Vagina (tissue), 2 donors: ENCODE data around the gene INPP5J. TPM values are rescaled to one million over a fixed set of nuclear protein-coding genes. Genes with fewer than 3 reads are reported as not detected.

ENCODE experiments used
- DNase-seq, 2 donors: peaks; one replicate each; pipeline ENCODE4 v3.0.0-alpha.2; 2017; ENCODE audit errors: extremely low spot score in 2 of 2
- H3K27ac ChIP-seq: fragments of 200-600 bp; sonication (generic); one replicate; pipeline ENCODE4 v1.5.1; 2019
- H3K27me3 ChIP-seq: fragments of 200-600 bp; sonication (generic); one replicate; pipeline ENCODE4 v1.5.1; 2019
- H3K36me3 ChIP-seq, 2 donors: fragments of 200-600 bp; sonication (generic); one replicate each; pipeline ENCODE4 v1.5.1; 2017 to 2019
- H3K4me1 ChIP-seq: fragments of 200-600 bp; sonication (generic); one replicate; pipeline ENCODE4 v1.5.1; 2019
- H3K4me3 ChIP-seq, 2 donors: fragments of 200-600 bp; sonication (generic); 1 replicate in 1 of 2; 2 replicates in 1 of 2; pipeline ENCODE4 v1.5.1; 2016 to 2019
- H3K9me3 ChIP-seq: fragments of 200-600 bp; sonication (generic); one replicate; pipeline ENCODE4 v1.5.1; 2019
- CTCF ChIP-seq, 3 experiments: fragments of 450-650 bp in 2 of 3; fragments of 200-600 bp in 1 of 3; sonication (generic) in 1 of 3; IDR thresholded peaks; one replicate each; pipeline ENCODE4 v1.5.1; 2017 to 2019; ENCODE audit warnings: antibody characterized with exemption in 3 of 3, mild to moderate bottlenecking in 2 of 3, moderate library complexity in 2 of 3
- POLR2A ChIP-seq, 2 donors: fragments of 450-650 bp; IDR thresholded peaks; one replicate each; pipeline ENCODE4 v1.6.1; 2017; ENCODE audit warnings: antibody characterized with exemption in 2 of 2, mild to moderate bottlenecking in 2 of 2, moderate library complexity in 2 of 2
- POLR2AphosphoS5 ChIP-seq, 2 donors: sonication (generic); formaldehyde crosslinking; IDR thresholded peaks; one replicate each; pipeline ENCODE4 v1.9.0; 2017; ENCODE audit warnings: antibody characterized with exemption in 2 of 2, mild to moderate bottlenecking in 2 of 2, low read depth in 1 of 2; ENCODE audit not compliant: insufficient read depth in 1 of 2
- intact Hi-C: fragments of 100-400 bp; cut with DNase I; formaldehyde crosslinking; loops from one replicate; pipeline ENCODE4 v1.15.1; 2023
- total RNA-seq: library from RNA; depleted of rRNA; stranded (reverse); fragments of >200 nt; gene quantifications from one replicate; pipeline ENCODE4 v1.2.3, GENCODE V29; 2016

INPP5J gene
- total RNA-seq, 1 donor from 2014 or later, result 5.9 TPM

GRCh38 chr22:31126128-31126868 is 3.5 kb downstream of the INPP5J start:
- Histone ChIP-seq H3K4me1 (peaks cover 14% of the 10 kb centered on the region), H3K9me3 (no peaks in the 10 kb centered on the region), H3K27ac (no peak overlapping the region), H3K36me3 (no peaks in the 10 kb centered on the region), H3K27me3 (no peaks in the 10 kb centered on the region), H3K4me3 (no peak overlapping the region)
- no peak for DNase-seq
- intact Hi-C loops, result no loop called here
- no peak for TF ChIP-seq POLR2AphosphoS5 (IDR thresholded peaks at IDR 0.05; ENCODE audit: insufficient read depth in 1 of 2, low read depth in 1 of 2)
- no peak for TF ChIP-seq CTCF (IDR thresholded peaks at IDR 0.05)
- TF ChIP-seq POLR2A (IDR thresholded peaks at IDR 0.05), result no peak

- Histone ChIP-seq H3K27ac (no peak overlapping the region), H3K4me3 (no peak overlapping the region), H3K27me3 (no peaks in the 10 kb centered on the region), H3K4me1 (peaks cover 14% of the 10 kb centered on the region), H3K36me3 (no peaks in the 10 kb centered on the region), H3K9me3 (no peaks in the 10 kb centered on the region)
- TF ChIP-seq POLR2AphosphoS5 (IDR thresholded peaks at IDR 0.05; ENCODE audit: insufficient read depth in 1 of 2, low read depth in 1 of 2), result no peak
- TF ChIP-seq POLR2A (IDR thresholded peaks at IDR 0.05), result no peak
- no peak for TF ChIP-seq CTCF (IDR thresholded peaks at IDR 0.05)
- no peak for DNase-seq
- intact Hi-C loops, result no loop called here
Observed at GRCh38 chr22:31126869-31127175, 4.1 kb downstream of the INPP5J start.

GRCh38 chr22:31127181-31127772 is 4.5 kb downstream of the INPP5J start:
- TF ChIP-seq POLR2AphosphoS5 (IDR thresholded peaks at IDR 0.05; ENCODE audit: insufficient read depth in 1 of 2, low read depth in 1 of 2) (no peak), POLR2A (IDR thresholded peaks at IDR 0.05) (no peak), CTCF (IDR thresholded peaks at IDR 0.05) (no peak)
- Histone ChIP-seq H3K4me1 (peaks cover 11% of the 10 kb centered on the region), H3K4me3 (no peak overlapping the region), H3K27me3 (no peaks in the 10 kb centered on the region), H3K36me3 (no peaks in the 10 kb centered on the region), H3K9me3 (no peaks in the 10 kb centered on the region), H3K27ac (no peak overlapping the region)
- DNase-seq, result no peak
- intact Hi-C loops, result no loop called here

GRCh38 chr22:31128156-31128555 is 5.4 kb downstream of the INPP5J start:
- peaks cover 2% of the 10 kb centered on the region for H3K4me1 ChIP-seq
- no peaks in the 10 kb centered on the region for H3K9me3 ChIP-seq
- no peak overlapping the region for H3K4me3 ChIP-seq
- intact Hi-C loops, result no loop called here
- no peak for TF ChIP-seq POLR2A (IDR thresholded peaks at IDR 0.05)
- TF ChIP-seq POLR2AphosphoS5 (IDR thresholded peaks at IDR 0.05; ENCODE audit: insufficient read depth in 1 of 2, low read depth in 1 of 2), result no peak
- TF ChIP-seq CTCF (IDR thresholded peaks at IDR 0.05), result no peak
- H3K36me3 ChIP-seq, result no peaks in the 10 kb centered on the region
- H3K27me3 ChIP-seq, result no peaks in the 10 kb centered on the region
- no peak for DNase-seq
- H3K27ac ChIP-seq, result no peak overlapping the region

GRCh38 chr22:31130873-31131272 is 8.1 kb downstream of the INPP5J start:
- no peaks in the 10 kb centered on the region for H3K4me1 ChIP-seq
- H3K9me3 ChIP-seq, result no peaks in the 10 kb centered on the region
- H3K36me3 ChIP-seq, result no peaks in the 10 kb centered on the region
- TF ChIP-seq CTCF (IDR thresholded peaks at IDR 0.05) (no peak), POLR2AphosphoS5 (IDR thresholded peaks at IDR 0.05; ENCODE audit: insufficient read depth in 1 of 2, low read depth in 1 of 2) (no peak), POLR2A (IDR thresholded peaks at IDR 0.05) (no peak)
- DNase-seq, result no peak
- H3K4me3 ChIP-seq, result no peak overlapping the region
- no peaks in the 10 kb centered on the region for H3K27me3 ChIP-seq
- no peak overlapping the region for H3K27ac ChIP-seq
- intact Hi-C loops, result no loop called here
